GM12878 (cell line): ENCODE data around the gene ASAP3.

Experiments used
- BCLAF1 ChIP-seq: fragments of 450-650 bp; IDR thresholded peaks from 2 replicates; pipeline ENCODE4 v1.6.1; 2017; ENCODE audit warnings: antibody characterized with exemption, mild to moderate bottlenecking, moderate library complexity
- CTCF ChIP-seq, 3 experiments: IDR thresholded peaks in 2 of 3; conservative IDR thresholded peaks in 1 of 3; 2 replicates each; pipeline ENCODE4 v1.5.1; 2011; ENCODE audit warnings: low read depth in 3 of 3, low read length in 3 of 3, mild to moderate bottlenecking in 3 of 3, control low read depth in 2 of 3, moderate library complexity in 2 of 3, inconsistent platforms in 1 of 3, mixed read lengths in 1 of 3; ENCODE audit not compliant: control insufficient read depth in 2 of 3, insufficient read depth in 1 of 3; ENCODE audit errors: extremely low read depth in 1 of 3
- IKZF1 ChIP-seq: fragments of 450-650 bp; conservative IDR thresholded peaks from 2 replicates; pipeline ENCODE4 v1.6.1; 2017; ENCODE audit warnings: antibody characterized with exemption, mild to moderate bottlenecking
- NR2F1 ChIP-seq: fragments of 450-650 bp; conservative IDR thresholded peaks from 2 replicates; pipeline ENCODE4 v1.6.1; 2017; ENCODE audit warnings: mild to moderate bottlenecking
- POLR2AphosphoS5 ChIP-seq: IDR thresholded peaks from 2 replicates; pipeline ENCODE4 v1.6.1; 2011; ENCODE audit warnings: mild to moderate bottlenecking, low read length, inconsistent platforms

- TF ChIP-seq CTCF (IDR thresholded peaks at IDR 0.05 in 2 of 3, conservative IDR thresholded peaks at IDR 0.05 in 1 of 3; ENCODE audit: control insufficient read depth in 2 of 3, extremely low read depth in 1 of 3, insufficient read depth in 1 of 3, low read depth in 3 of 3, low read length in 3 of 3): peak; percentile 94 to 99 (median 95); a peak in 5 of 6 replicates
- 0 out of 2 replicates have a peak, but pooled peaks have one; percentile 22 for TF ChIP-seq IKZF1
- no peak for TF ChIP-seq NR2F1
- no peak for TF ChIP-seq POLR2AphosphoS5
- no peak for TF ChIP-seq BCLAF1
These were observed 80.1 kb downstream of the ASAP3 start for GRCh38 chr1:23403735-23404486.
